ENCODE results near the gene SLC25A13. TPM values are rescaled to one million over a fixed set of nuclear protein-coding genes. Genes with fewer than 3 reads are reported as not detected.

The SLC25A13 gene
- total and polyA plus RNA-seq, 2 of the 8 experiments (the other 6 are each of a cell fraction or from before 2014, with no cell fraction given): 30.8 to 85.4 TPM

DNA sequence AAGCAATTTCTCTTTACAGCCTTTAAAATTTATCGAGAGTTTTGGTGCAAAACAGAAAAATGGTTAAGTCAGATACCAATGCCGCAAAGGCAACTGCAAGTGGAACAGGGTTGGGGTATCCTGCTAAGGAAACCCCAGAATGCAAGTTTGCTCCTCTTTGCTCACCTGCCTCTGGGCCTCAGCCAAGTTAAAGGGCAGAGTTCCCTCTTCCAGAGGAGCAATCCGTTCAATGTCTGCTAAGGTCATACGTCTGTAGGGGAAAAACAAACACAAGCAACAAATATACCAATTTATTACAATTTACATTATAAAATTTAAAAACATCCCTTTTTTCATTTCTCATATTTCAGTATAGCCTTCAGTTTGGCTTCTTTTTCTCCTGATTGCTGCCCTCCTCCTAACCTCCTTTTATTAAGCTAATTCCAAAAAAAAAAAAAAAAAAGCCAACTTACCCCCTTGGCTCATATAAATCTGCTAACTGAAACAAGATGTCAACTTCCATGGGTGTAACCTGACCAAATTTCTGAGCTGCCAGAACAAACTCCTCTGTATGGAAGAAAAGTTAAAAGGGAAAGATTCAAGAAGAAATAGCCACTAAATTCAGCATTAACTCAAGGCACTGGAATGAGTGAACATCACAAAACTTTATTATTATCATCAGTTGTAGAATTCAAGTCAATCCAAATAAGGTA is 132.6 kb downstream of the SLC25A13 start (continued):
- no peak for TF ChIP-seq CBX5 (IDR thresholded peaks at IDR 0.05; ENCODE audit: low read depth, low read length)
- TF ChIP-seq TBP (IDR thresholded peaks at IDR 0.05; ENCODE audit: low read depth, low read length): no peak
- TF ChIP-seq SP4 (IDR thresholded peaks at IDR 0.05; ENCODE audit: low read length): no peak
- TF ChIP-seq RBBP5 (IDR thresholded peaks at IDR 0.05; ENCODE audit: borderline replicate concordance, low read depth, low read length): no peak
- TF ChIP-seq NRF1 (IDR thresholded peaks at IDR 0.05; ENCODE audit: low read depth, low read length): no peak
- no peak for TF ChIP-seq POLR2A (IDR thresholded peaks at IDR 0.05; ENCODE audit: control extremely low read depth in 1 of 2, low read depth in 2 of 2, low read length in 2 of 2)
- TF ChIP-seq CBX8 (IDR thresholded peaks at IDR 0.05; ENCODE audit: borderline replicate concordance, low read depth, low read length): no peak
- no peak for TF ChIP-seq SP1 (IDR thresholded peaks at IDR 0.05; ENCODE audit: low read depth, low read length)
- no peak for TF ChIP-seq MAFK (IDR thresholded peaks at IDR 0.05; ENCODE audit: low read depth, low read length)
- TF ChIP-seq CREB1 (IDR thresholded peaks at IDR 0.05): no peak
- TF ChIP-seq, protein P1, sequence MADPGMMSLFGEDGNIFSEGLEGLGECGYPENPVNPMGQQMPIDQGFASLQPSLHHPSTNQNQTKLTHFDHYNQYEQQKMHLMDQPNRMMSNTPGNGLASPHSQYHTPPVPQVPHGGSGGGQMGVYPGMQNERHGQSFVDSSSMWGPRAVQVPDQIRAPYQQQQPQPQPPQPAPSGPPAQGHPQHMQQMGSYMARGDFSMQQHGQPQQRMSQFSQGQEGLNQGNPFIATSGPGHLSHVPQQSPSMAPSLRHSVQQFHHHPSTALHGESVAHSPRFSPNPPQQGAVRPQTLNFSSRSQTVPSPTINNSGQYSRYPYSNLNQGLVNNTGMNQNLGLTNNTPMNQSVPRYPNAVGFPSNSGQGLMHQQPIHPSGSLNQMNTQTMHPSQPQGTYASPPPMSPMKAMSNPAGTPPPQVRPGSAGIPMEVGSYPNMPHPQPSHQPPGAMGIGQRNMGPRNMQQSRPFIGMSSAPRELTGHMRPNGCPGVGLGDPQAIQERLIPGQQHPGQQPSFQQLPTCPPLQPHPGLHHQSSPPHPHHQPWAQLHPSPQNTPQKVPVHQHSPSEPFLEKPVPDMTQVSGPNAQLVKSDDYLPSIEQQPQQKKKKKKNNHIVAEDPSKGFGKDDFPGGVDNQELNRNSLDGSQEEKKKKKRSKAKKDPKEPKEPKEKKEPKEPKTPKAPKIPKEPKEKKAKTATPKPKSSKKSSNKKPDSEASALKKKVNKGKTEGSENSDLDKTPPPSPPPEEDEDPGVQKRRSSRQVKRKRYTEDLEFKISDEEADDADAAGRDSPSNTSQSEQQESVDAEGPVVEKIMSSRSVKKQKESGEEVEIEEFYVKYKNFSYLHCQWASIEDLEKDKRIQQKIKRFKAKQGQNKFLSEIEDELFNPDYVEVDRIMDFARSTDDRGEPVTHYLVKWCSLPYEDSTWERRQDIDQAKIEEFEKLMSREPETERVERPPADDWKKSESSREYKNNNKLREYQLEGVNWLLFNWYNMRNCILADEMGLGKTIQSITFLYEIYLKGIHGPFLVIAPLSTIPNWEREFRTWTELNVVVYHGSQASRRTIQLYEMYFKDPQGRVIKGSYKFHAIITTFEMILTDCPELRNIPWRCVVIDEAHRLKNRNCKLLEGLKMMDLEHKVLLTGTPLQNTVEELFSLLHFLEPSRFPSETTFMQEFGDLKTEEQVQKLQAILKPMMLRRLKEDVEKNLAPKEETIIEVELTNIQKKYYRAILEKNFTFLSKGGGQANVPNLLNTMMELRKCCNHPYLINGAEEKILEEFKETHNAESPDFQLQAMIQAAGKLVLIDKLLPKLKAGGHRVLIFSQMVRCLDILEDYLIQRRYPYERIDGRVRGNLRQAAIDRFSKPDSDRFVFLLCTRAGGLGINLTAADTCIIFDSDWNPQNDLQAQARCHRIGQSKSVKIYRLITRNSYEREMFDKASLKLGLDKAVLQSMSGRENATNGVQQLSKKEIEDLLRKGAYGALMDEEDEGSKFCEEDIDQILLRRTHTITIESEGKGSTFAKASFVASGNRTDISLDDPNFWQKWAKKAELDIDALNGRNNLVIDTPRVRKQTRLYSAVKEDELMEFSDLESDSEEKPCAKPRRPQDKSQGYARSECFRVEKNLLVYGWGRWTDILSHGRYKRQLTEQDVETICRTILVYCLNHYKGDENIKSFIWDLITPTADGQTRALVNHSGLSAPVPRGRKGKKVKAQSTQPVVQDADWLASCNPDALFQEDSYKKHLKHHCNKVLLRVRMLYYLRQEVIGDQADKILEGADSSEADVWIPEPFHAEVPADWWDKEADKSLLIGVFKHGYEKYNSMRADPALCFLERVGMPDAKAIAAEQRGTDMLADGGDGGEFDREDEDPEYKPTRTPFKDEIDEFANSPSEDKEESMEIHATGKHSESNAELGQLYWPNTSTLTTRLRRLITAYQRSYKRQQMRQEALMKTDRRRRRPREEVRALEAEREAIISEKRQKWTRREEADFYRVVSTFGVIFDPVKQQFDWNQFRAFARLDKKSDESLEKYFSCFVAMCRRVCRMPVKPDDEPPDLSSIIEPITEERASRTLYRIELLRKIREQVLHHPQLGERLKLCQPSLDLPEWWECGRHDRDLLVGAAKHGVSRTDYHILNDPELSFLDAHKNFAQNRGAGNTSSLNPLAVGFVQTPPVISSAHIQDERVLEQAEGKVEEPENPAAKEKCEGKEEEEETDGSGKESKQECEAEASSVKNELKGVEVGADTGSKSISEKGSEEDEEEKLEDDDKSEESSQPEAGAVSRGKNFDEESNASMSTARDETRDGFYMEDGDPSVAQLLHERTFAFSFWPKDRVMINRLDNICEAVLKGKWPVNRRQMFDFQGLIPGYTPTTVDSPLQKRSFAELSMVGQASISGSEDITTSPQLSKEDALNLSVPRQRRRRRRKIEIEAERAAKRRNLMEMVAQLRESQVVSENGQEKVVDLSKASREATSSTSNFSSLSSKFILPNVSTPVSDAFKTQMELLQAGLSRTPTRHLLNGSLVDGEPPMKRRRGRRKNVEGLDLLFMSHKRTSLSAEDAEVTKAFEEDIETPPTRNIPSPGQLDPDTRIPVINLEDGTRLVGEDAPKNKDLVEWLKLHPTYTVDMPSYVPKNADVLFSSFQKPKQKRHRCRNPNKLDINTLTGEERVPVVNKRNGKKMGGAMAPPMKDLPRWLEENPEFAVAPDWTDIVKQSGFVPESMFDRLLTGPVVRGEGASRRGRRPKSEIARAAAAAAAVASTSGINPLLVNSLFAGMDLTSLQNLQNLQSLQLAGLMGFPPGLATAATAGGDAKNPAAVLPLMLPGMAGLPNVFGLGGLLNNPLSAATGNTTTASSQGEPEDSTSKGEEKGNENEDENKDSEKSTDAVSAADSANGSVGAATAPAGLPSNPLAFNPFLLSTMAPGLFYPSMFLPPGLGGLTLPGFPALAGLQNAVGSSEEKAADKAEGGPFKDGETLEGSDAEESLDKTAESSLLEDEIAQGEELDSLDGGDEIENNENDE (IDR thresholded peaks at IDR 0.05; ENCODE audit: insufficient replicate concordance, low read length): no peak

Measured in H1 (cell line).